GM19452 (cell line): ENCODE results near the gene CEP68.
"Not testable (repeated sequence)": the region's sequence is repeated elsewhere in the genome, so short reads cannot be mapped to it uniquely, and the experiment has no call there.

ENCODE experiments used
- ATAC-seq: cut with Tn5 transposase; IDR thresholded peaks from one replicate; pipeline ENCODE4 v1.9.1; 2021; ENCODE audit not compliant: unreplicated experiment

The CEP68 gene

GRCh38 chr2:65031341-65032018 lies 24.7 kb upstream of the CEP68 start:
- ATAC-seq, result no peak

GRCh38 chr2:65032019-65032975 lies 23.9 kb upstream of the CEP68 start:
- no peak for ATAC-seq

- no peak for ATAC-seq
Measured at GRCh38 chr2:65033178-65033577, 23.0 kb upstream of the CEP68 start.

- ATAC-seq, result not testable (repeated sequence)
Measured at GRCh38 chr2:65033667-65034066, 22.5 kb upstream of the CEP68 start.

- no peak for ATAC-seq
Measured at GRCh38 chr2:65035351-65035943, 20.8 kb upstream of the CEP68 start.

GRCh38 chr2:65037178-65037577 lies 19.0 kb upstream of the CEP68 start:
- no peak for ATAC-seq

- ATAC-seq, result no peak
Measured at GRCh38 chr2:65039640-65040039, 16.6 kb upstream of the CEP68 start.

- peak; percentile 73 for ATAC-seq
Measured at GRCh38 chr2:65040400-65041261, 15.6 kb upstream of the CEP68 start.

- ATAC-seq, result no peak
Measured at GRCh38 chr2:65043001-65043400, 13.2 kb upstream of the CEP68 start.

- no peak for ATAC-seq
Measured at GRCh38 chr2:65044097-65044735, 12.0 kb upstream of the CEP68 start.

- no peak for ATAC-seq
Measured at GRCh38 chr2:65045651-65046050, 10.6 kb upstream of the CEP68 start.

GRCh38 chr2:65046633-65047407 lies 9.4 kb upstream of the CEP68 start:
- ATAC-seq, result no peak

- no peak for ATAC-seq
Measured at GRCh38 chr2:65049010-65049639, 7.1 kb upstream of the CEP68 start.

GRCh38 chr2:65050931-65051330 lies 5.3 kb upstream of the CEP68 start:
- no peak for ATAC-seq

GRCh38 chr2:65053199-65053598 lies 3.0 kb upstream of the CEP68 start:
- ATAC-seq, result peak; percentile 51

- no peak for ATAC-seq
Measured at GRCh38 chr2:65054749-65055421, 1.3 kb upstream of the CEP68 start.

- ATAC-seq, result peak; percentile 36
Measured at GRCh38 chr2:65055422-65056214, 598 bp upstream of the CEP68 start.

GRCh38 chr2:65057054-65057375 lies 799 bp downstream of the CEP68 start:
- no peak for ATAC-seq
